ENCODE results near the gene ALLC.
"Not testable (repeated sequence)": the region's sequence is repeated elsewhere in the genome, so short reads cannot be mapped to it uniquely, and the experiment has no call there.

ALLC gene

DNA sequence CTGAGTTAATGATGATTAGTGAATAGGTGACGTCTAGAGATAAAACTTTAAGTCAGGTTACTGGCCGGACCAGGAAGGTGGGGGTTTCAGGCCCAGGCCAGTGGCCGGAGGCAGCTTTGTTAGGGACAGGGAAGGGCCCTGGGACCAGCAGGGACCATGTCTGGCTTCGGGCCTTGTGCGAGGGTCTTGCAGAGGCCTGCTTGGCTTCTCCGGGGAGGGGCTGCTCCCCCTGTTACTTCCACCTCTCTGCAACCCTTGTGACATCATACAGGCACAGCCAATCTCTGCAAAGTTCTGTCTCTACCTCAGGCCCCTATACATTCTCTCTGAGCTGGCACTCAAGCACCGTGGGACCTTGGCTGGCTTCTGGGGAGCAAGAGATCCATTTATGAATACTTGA is at the start of gene ALLC:
TSS of gene ALLC (plus strand) at position 320 of the 400 bp plus-strand sequence. CDS start 12,958 bp downstream, outside the sequence.
- DNase-seq (ENCODE audit: low read depth): no peak

DNA sequence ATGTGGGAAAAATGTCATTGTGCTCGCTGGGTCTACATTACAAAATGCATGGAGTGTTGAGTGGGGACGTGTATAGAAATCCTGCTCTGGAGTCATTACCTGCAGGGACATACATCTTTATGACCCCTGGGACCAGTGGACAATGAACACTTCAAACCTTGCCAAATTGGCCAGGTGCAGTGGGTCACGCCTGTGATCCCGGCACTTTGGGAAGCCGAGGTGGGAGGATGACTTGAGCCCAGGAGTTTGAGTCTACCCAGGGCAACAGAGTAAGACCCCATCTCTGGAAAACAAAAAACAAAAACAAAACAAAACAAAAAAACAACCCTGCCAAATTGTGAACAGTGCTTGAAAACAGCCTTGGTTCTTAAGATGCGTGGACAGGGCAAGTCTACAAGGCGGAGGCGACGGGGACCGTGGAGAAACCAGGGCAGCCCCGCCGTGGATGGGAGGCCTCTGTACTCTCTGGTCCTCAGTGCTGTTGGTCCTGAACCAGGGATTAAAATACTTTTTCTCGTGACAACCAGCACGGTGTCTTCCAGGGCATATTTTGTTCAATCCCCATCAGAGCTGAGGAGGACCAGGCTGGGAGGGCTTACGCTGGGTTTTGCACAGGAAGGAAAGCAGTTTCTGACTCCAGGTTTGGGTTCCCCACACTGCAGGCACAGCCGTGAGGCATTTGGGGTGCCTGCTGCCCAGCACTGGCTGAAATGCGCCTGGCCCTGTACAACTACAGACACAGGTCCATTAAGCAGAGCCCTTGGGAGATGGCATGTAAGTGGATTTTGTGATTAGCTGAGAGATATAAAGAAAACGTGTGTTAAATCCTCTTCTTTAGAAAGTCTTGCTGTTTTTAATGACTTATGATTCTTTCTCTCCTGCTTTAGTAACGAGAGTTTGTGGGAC is 49.4 kb upstream of the ALLC start:
- no peak for DNase-seq (ENCODE audit: low read depth)

DNA sequence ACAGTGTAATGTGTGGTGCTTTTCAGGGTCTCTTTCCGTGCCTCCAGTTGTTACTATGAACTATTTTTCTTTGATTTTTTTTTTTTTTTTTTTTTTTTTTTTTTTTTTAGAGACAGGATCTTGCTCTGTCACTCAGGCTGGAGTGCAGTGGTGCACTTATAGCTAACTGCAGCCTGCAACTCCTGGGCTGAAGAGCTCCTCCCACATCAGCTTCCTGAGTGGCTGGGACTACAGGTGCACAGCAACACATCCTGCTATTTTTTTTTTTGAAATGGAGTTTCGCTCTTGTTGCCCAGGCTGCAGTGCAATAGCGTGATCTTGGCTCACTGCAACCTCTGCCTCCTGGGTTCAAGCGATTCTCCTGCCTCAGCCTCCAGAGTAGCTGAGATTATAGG is 48.7 kb upstream of the ALLC start:
- DNase-seq (ENCODE audit: low read depth): not testable (repeated sequence)

DNA sequence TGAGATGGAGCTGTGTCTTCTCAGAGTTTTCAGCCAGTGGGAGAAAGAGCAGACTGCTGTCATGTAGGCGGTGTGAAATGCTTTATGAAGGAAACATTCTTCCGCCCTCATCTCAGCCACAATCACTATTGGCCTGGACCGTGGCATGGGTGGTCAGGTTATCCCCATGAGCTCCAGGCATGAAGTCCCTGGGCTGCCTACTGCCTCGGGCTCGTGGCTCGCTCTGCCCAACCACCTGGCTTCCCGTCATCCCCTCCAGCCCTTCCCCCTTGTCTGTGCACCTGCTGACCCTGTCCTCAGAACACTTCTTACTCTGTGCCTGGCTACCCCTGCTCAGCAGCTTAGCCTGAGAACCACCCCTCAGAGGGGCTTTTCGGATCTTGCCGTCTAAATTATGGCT is 47.6 kb upstream of the ALLC start:
- no peak for DNase-seq (ENCODE audit: low read depth)

DNA sequence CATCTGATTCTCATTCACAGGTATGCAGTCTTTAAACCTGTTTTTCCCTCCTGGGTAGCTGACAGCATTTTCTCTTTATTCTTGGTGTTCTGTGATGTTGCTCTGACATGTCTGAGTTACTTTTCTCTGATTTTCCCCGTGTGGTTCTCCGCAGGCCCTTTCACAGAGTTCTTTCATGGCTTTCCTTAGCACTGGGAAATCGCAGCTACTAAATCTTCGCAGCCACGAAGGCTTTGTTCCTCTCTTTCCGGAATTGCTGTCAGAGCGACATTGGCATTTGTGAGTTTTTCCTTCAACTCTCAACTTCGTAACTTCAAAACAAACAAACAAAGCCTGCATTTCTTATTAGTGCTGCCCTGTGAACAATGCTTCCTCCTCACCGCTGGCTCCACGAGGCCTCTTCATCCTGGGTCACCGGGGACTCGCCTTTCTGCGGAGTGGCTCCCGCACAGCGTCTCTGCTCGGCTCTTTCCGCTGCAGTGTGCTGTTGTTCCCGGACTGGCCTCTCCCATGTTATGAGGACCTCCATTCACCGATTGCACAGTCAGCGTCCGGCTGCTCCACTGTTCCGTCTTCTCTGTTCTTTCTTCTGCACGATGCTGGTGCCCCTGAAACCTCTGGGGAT is 47.0 kb upstream of the ALLC start:
- no peak for DNase-seq (ENCODE audit: low read depth)

DNA sequence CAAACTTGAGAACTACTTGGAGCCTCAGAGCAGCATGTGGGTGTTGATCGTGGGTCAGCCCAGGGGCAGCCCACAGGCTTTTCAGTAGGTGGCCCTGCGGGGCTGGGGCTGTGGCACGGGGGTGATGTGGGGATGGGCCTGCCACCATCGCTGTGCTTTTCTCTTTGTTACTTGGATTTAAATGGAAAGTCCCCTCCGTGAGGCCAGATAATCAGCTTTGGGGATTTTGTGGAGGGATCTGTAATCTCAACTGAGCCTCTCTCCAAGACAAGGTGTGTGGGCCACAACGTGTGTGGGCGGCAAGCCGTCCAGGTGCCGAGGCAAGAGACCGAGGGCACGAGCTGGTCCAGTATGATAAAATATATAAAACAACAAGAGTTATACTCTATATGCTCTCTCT is 46.4 kb upstream of the ALLC start:
- no peak for DNase-seq (ENCODE audit: low read depth)

DNA sequence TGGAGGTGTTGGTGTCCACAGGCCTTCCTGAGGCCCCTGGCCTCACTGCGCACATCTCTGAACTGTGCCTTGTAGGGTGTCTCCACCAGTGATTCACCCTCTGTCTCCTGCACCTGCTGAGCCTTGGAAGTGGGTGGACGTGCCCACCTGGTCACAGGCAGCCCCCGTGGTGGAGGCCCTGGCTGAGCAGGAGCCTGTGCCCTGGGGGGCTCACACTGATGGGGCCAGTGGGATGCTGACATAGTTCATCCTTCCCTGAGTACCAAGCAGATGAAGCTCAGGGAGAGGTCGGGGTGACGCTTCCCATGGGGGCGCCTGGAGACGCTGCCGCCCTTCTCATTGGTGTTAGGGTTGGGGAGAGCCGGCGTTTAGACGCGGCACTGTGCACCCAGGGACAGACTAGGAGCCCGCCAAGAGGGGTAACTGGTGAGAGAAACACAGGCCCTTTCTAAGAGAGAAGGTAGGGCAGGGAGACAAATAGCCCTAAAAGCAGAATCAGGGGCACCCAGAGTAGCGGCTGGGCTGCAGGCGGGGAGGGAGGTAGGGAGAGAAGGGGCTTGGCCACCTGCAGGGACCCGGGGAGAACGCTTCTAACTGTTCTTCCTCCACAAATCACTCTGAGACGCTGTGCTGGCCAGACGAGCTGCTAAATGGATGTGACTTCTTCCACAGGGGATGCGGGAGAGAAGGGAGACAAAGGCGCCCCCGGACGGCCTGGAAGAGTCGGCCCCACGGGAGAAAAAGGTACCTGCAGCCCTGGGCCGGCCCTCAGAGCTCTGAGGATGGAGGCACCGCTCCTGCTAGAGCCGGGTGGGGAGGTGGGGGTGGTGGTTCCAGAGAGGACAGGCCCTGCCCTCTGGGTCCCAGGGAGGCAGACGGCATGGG is 45.1 kb upstream of the ALLC start:
- no peak for DNase-seq (ENCODE audit: low read depth)

DNA sequence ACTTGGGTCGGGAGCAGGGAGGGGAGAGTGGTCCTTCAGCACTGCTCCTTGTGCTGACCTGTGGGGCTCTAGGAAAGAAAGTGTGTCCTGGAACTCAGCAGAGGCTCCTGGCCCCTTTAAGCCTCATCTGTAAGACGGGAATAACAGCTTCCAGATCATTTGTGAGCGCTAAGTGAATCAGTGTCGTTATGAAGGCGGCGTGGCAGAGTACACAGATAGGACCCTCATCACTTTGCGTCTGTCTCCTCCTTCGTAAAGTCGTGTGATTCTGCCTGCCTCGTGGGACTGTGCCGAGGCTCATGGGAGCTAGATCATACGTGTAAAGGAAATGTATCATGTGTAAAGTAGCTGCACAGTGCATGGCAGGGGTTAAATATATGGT is 44.5 kb upstream of the ALLC start:
- DNase-seq (ENCODE audit: low read depth): no peak

DNA sequence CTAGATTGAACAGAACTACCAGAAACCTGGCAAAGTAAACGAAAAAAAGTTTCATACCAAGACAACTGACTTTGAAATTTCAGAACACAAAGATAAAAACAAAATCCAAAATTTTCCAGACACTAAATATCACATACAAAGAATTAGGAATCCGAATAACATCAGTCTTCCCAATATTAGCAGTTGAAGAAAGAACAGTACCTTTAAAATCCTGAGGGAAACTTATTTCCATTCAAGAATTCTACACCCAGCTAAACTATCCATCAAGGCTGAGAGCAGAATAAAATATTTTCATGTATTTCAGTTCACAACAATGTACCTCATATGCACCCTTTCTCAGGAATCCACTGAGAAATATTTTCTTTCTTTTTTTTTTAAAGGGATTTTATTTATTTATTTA is 43.3 kb upstream of the ALLC start:
- DNase-seq (ENCODE audit: low read depth): not testable (repeated sequence)

DNA sequence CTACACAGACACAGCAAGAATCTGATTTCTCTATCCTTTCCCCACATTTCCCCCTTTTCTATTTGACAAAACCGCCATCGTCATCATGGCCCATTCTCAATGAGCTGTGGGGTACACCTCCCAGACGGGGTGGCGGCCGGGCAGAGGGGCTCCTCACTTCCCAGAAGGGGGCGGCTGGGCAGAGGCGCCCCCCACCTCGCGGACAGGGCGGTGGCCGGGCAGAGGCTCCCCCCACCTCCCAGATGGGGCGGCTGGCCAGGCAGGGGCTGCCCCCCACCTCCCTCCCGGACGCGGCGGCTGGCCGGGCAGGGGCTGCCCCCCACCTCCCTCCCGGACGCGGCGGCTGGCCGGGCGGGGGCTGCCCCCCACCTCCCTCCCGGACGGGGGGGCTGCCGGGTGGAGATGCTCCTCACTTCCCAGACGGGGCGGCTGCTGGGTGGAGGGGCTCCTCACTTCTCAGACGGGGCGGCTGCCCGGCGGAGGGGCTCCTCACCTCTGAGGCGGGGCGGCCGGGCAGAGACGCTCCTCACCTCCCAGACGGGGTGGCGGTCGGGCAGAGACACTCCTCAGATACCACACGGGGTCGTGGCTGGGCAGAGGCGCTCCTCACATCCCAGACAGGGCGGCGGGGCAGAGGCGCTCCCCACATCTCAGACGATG is 42.3 kb upstream of the ALLC start:
- not testable (repeated sequence) for DNase-seq (ENCODE audit: low read depth)

DNA sequence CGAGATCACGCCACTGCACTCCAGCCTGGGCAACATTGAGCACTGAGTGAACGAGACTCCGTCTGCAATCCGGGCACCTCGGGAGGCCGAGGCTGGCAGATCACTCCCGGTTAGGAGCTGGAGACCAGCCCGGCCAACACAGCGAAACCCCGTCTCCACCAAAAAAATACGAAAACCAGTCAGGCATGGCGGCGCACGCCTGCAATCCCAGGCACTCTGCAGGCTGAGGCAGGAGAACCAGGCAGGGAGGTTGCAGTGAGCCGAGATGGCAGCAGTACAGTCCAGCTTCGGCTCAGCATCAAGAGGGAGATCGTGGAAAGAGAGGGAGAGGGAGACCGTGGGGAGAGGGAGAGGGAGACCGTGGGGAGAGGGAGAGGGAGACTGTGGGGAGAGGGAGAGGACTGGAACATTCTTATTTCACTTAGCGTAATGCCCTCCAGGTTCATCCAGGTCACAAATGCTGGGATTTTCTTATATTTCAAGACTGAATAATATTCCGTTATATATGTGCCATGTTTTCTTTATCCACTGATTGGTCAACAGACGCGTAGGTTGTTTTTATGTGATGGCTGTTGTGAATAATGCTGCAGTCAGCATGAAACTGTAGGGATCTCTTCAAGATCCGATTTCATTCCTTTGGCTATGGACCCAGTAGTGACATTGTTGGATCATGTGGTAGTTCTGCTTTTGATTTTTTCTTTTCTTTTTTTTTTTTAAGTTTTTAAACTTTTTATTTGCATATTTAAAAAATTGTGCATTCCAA is 41.4 kb upstream of the ALLC start:
- not testable (repeated sequence) for DNase-seq (ENCODE audit: low read depth)

DNA sequence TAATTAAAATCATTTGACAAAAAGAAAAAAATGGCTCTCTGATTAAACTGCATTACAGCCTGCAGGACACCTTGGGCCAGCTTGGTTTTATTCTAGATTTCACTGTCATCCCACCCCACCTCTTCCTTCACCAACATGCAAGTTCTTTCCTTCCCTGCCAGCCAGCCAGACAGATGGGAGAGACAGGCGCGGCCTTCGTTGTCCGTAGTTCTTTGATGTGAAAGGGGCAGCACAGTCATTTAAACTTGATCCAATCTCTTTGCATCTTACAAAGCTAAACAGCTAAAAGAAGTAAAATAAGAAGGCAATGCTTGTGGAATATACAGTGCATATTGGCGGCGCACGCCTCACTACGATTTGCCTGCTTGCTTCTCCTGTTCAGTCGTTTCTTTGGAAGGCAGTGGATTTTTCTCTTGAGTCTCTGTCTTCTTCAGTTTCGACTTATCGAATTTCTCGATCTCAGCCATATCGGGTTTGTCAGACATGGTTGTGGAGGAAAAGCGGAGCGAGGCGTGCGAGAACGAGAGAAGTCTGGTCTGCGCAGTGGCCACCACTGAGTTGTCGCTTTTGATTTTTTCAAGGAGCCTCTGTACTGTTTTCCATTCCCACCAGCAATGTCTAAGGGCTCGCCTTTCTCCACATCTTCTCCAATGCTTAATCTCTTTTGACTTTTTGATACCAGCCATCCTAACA is 40.7 kb upstream of the ALLC start:
- no peak for DNase-seq (ENCODE audit: low read depth)

DNA sequence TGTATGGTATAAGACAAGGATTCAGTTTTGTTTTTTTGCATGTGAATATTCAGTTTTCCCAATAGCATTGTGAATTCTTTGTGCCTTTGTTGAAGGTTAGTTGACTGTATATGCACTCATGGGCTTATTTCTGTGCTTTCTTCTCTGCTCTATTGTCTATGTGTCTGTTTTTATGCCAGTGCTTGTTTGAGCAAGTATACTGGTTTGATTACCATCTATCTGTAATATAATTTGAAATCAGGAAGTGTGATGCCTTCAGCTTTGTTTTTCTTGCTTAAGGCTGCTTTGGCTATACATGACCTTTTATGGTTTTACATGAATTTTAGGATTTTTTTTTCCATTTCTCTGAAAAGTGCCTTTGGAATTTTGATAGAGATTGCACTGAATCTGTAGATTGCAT is 39.6 kb upstream of the ALLC start:
- DNase-seq (ENCODE audit: low read depth): no peak

DNA sequence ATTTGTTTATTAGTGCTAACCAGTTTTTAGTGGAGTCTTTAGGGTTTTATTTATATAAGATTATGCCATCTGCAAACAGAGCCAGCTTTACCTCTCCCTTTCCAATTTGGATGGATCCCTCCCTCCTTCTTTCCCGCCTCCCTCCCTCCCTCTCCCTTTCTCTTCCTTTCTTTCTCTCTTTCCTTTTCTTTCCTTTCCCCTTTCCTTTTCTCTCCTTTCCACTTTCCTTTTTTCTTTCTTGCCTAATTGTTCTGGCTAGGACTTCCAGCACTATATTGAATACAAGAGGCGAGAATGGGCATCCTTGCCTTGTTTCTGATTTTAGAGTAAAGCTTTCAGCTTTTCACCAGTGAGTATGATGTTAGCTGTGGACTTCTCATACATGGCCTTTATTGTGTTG is 39.0 kb upstream of the ALLC start:
- DNase-seq (ENCODE audit: low read depth): no peak

DNA sequence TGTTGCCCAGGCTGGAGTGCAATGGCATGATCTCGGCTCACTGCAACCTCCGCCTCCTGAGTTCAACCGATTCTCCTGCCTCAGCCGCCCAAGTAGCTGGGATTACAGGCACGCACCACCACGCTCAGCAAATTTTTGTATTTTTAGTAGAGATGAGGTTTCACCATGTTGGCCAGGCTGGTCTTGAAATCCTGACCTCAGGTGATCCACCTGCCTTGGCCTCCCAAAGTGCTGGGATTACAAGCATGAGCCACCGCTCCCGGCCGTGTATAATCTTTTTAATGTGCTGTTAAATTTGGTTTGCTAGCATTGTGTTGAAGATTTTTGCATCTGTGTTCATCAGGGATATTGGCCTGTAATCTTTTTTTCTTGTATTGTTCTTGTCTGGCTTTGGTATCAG is 38.3 kb upstream of the ALLC start:
- DNase-seq (ENCODE audit: low read depth): not testable (repeated sequence)

DNA sequence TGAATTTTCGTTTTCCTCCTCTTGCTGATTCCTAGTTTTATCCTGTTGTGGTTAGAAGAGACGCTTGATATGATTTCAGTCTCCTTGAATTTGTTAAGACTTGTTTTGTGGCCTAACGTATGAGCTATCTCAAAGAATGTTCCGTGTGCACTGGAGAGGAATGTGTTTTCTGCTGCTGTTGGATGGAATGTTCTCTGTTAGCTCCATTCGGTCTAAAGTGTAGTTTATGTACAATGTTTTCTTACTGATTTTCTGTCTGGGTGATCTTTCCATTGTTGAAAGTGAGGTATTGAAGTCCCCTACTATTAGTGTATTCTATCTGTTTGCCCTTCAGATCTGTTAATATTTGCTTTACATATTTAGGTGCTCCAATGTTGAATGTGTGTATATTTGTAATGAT is 37.2 kb upstream of the ALLC start:
- DNase-seq (ENCODE audit: low read depth): no peak

DNA sequence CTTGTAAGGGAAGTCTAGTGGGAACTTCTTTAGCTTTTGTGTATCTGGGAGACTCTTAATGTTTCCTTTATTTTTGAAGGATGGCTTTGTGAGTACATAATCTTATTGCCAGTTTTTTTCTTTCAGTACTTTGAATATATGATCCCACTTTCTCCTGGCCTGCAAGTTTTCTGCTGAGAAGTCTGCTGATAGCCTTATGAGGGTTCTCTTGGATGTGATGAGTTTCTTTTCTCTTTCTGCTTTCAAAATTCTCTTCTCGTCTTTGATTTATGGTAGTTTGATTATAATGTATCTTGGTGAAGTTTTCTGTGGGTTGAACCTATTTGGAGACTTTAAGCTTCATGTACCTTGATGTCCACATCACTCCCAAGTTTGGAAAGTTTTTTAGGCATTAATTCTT is 35.0 kb upstream of the ALLC start:
- no peak for DNase-seq (ENCODE audit: low read depth)

DNA sequence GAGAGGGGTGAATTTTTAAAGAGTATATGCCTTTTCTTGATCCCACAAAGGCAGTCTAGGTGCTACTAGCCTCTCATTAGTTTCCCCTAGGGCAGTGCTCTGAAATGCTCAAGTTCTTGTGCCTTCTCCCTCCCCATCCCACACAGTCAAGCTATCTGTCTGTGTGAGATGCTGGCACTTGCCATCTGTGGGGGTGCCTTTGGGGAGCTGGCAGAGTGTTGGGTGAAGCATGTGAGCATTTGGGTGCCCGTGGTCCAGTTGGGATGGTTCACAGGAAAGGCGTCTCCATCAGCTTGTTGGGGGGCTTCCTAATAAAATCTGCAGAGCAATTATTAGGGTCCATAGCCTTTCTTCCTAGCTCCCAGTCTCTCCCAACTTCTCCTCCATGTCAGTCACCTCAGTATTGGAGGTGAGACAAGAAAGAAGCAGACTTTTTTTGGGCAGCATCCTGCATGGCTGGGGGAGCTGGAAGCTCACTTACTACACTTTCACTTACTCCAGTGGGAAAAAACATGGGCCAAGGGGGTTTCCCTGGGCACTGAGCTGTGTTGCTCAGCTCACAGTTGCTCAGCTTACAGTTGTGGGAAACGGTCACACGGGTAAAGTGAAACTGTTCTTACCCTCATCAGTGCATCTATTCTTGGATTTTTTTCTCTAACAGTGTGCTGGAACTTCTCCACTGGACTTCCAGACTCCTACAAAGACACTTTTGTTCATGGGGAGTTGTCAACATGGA is 33.8 kb upstream of the ALLC start:
- DNase-seq (ENCODE audit: low read depth): no peak

DNA sequence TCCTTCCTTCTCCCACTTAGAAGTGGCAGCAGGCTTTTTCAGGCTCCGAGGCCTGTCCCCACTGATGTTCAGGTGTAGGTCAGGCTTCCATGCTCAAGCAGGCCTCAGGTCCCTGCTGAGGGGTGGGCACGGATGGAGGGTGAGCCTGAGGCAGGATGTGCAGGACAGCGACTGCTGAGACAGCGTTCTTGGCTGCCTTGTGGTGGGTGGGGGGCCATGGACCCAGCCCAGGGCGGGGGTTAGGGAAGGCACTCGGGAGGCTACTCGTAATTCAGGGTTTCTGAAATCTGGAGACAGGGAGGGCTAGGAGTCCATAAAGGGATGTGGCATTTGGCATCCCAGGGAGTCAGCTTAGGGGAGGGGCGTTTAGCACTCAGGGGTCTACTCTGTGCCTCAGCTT is 32.8 kb upstream of the ALLC start:
- no peak for DNase-seq (ENCODE audit: low read depth)
